Measurements from ENCODE around the gene STEAP2.

The STEAP2 gene

DNA sequence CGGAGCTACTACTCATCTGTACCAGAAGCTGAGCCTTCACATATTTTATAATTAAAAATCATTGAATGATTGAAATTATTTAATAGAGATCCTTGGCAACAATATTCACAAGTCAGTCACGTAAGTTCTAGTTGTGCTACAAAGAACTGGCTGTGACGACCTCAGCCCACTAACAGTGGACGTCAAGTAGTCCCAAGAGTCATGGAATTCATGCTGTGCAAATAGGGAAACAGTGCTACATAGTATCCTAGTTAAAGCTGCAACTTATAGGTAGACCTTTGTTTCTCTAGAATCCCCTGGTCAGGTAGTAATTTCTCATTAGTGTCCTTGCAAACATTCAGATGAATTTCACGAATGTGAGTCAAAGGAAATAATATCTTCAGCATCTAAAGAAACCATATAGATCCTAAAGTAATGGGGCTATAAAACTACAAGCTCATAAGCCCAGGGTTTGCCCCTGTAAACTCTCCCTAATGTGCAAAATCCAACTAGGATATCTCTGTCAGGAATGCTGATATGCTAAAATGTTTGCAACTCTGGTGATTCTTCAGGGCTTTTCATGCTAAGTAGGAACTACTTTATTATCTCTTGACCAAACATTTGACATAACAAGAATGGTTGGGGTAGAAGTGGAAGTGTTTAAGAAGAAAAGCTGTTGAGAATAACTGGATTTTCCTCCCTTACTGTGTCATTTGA, 64.6 kb downstream of the STEAP2 start:
- no peak for DNase-seq

Data from stimulated activated CD4-positive, alpha-beta T cell treated with anti-CD3 and anti-CD28 coated beads, Interleukin-4, amount 100 ng/mL, for 4 hours (primary cell).